Thymus (tissue), 11 donors: Measurements from ENCODE around the gene RFTN1. TPM values are rescaled to one million over a fixed set of nuclear protein-coding genes. Genes with fewer than 3 reads are reported as not detected.

Source experiments
- DNase-seq, 9 donors: peaks; one replicate each; pipeline ENCODE4 v3.0.0-alpha.2; 2013; ENCODE audit warnings: low spot score in 9 of 9, low read depth in 6 of 9, missing footprints in 1 of 9
- H3K27ac ChIP-seq, 2 donors: one replicate each; pipeline ENCODE4 v1.5.1; 2013; ENCODE audit warnings: control low read depth in 1 of 2, low read depth in 1 of 2, low read length in 1 of 2, mild to moderate bottlenecking in 1 of 2, moderate library complexity in 1 of 2
- H3K27me3 ChIP-seq, 2 donors: one replicate each; pipeline ENCODE4 v1.5.1; 2013; ENCODE audit warnings: low read length in 1 of 2; ENCODE audit not compliant: control insufficient read depth in 2 of 2, insufficient read depth in 1 of 2
- H3K36me3 ChIP-seq, 2 donors: one replicate each; pipeline ENCODE4 v1.5.1; 2013; ENCODE audit warnings: low read length in 1 of 2, mild to moderate bottlenecking in 1 of 2, moderate library complexity in 1 of 2; ENCODE audit not compliant: control insufficient read depth in 2 of 2, insufficient read depth in 2 of 2
- H3K4me1 ChIP-seq, 2 donors: one replicate each; pipeline ENCODE4 v1.5.1; 2013; ENCODE audit warnings: low read length in 2 of 2; ENCODE audit not compliant: control insufficient read depth in 2 of 2, insufficient read depth in 2 of 2
- H3K4me3 ChIP-seq, 2 donors: one replicate each; pipeline ENCODE4 v1.5.1; 2013; ENCODE audit warnings: low read length in 2 of 2, control low read depth in 1 of 2, mild to moderate bottlenecking in 1 of 2
- H3K9me3 ChIP-seq, 2 donors: one replicate each; pipeline ENCODE4 v1.5.1; 2013; ENCODE audit warnings: low read length in 1 of 2, mild to moderate bottlenecking in 1 of 2; ENCODE audit not compliant: control insufficient read depth in 2 of 2, insufficient read depth in 1 of 2
- WGBS: extraction: QIAGEN DNeasy Blood & Tissue Kit; methylation state at CpG from one replicate; pipeline ENCODE4 v1.1.7; 2013; 5-methylcytosine and 5-hydroxymethylcytosine counted together
- polyA plus RNA-seq: library from polyadenylated mRNA; stranded (reverse); fragments of 200-250 nt; gene quantifications from one replicate; pipeline ENCODE4 v1.2.3, GENCODE V29; 2013
- total RNA-seq: library from RNA; stranded (reverse); fragments of 120-200 nt; gene quantifications from one replicate; pipeline ENCODE4 v1.2.4, GENCODE V29; 2013
- donor health status: healthy.

RFTN1 gene
- total and polyA plus RNA-seq, 2 donors: 57.6 to 87.8 TPM

- Histone ChIP-seq H3K4me3 (no peak overlapping the region), H3K27me3 (no peaks in the 10 kb centered on the region), H3K36me3 (peaks cover 17 to 42% of the 10 kb centered on the region in 2 donors), H3K27ac (no peak overlapping the region), H3K4me1 (peaks cover 13 to 26% of the 10 kb centered on the region in 2 donors), H3K9me3 (no peaks in the 10 kb centered on the region)
- DNase-seq: no peak
- WGBS: 96% methylated on average over 6 of the region's 6 CpGs
Observed at GRCh38 chr3:16448639-16449070, 64.8 kb downstream of the RFTN1 start.

GRCh38 chr3:16447135-16447534, 66.4 kb downstream of the RFTN1 start:
- no peaks in the 10 kb centered on the region for H3K27me3 ChIP-seq
- H3K36me3 ChIP-seq: peaks cover 17 to 37% of the 10 kb centered on the region in 2 donors
- H3K9me3 ChIP-seq: no peaks in the 10 kb centered on the region
- no peak for DNase-seq
- H3K4me3 ChIP-seq: no peak overlapping the region
- H3K4me1 ChIP-seq: peaks cover 13 to 26% of the 10 kb centered on the region in 2 donors
- whole genome bisulfite sequencing: 91% methylated on average over 4 of the region's 4 CpGs
- H3K27ac ChIP-seq: no peak overlapping the region

- H3K4me3 ChIP-seq: no peak overlapping the region
- peaks cover 4 to 24% of the 10 kb centered on the region in 2 donors for H3K4me1 ChIP-seq
- no peaks in the 10 kb centered on the region for H3K27me3 ChIP-seq
- WGBS: 95% methylated on average over 6 of the region's 6 CpGs
- H3K36me3 ChIP-seq: peaks cover 18 to 20% of the 10 kb centered on the region in 2 donors
- no peak for DNase-seq
- no peaks in the 10 kb centered on the region for H3K9me3 ChIP-seq
- no peak overlapping the region for H3K27ac ChIP-seq
Observed at GRCh38 chr3:16444344-16444743, 69.2 kb downstream of the RFTN1 start.

GRCh38 chr3:16442730-16443129, 70.8 kb downstream of the RFTN1 start:
- no peak overlapping the region for H3K27ac ChIP-seq
- H3K4me1 ChIP-seq: peaks cover 10 to 30% of the 10 kb centered on the region in 2 donors
- H3K9me3 ChIP-seq: no peaks in the 10 kb centered on the region
- DNase-seq: no peak
- 100% methylated on average over 1 of the region's 1 CpG for WGBS
- H3K4me3 ChIP-seq: no peak overlapping the region
- H3K27me3 ChIP-seq: no peaks in the 10 kb centered on the region
- H3K36me3 ChIP-seq: peaks cover 18% of the 10 kb centered on the region in 2 donors

GRCh38 chr3:16441371-16441875, 72.1 kb downstream of the RFTN1 start:
- Histone ChIP-seq H3K27me3 (no peaks in the 10 kb centered on the region), H3K4me3 (no peak overlapping the region), H3K4me1 (peaks cover 12 to 25% of the 10 kb centered on the region in 2 donors), H3K27ac (peak overlapping the region; percentile 1 to 2), H3K9me3 (no peaks in the 10 kb centered on the region), H3K36me3 (peaks cover 12 to 18% of the 10 kb centered on the region in 2 donors)
- 57% methylated on average over 5 of the region's 5 CpGs for WGBS
- peak in 1 of 9 donors; percentile 16 for DNase-seq

GRCh38 chr3:16439848-16440708, 73.4 kb downstream of the RFTN1 start:
- Histone ChIP-seq H3K4me1 (peaks cover 12 to 22% of the 10 kb centered on the region in 2 donors), H3K4me3 (no peak overlapping the region), H3K9me3 (no peaks in the 10 kb centered on the region), H3K36me3 (peaks cover 15% of the 10 kb centered on the region in 2 donors), H3K27me3 (no peaks in the 10 kb centered on the region), H3K27ac (peak overlapping the region in 1 of 2 donors; percentile 18)
- WGBS: 95% methylated on average over 13 of the region's 13 CpGs
- DNase-seq: no peak

- H3K9me3 ChIP-seq: no peaks in the 10 kb centered on the region
- H3K27ac ChIP-seq: no peak overlapping the region
- H3K36me3 ChIP-seq: peaks cover 12 to 15% of the 10 kb centered on the region in 2 donors
- 96% methylated on average over 4 of the region's 4 CpGs for WGBS
- peaks cover 12 to 22% of the 10 kb centered on the region in 2 donors for H3K4me1 ChIP-seq
- DNase-seq: no peak
- H3K4me3 ChIP-seq: no peak overlapping the region
- no peaks in the 10 kb centered on the region for H3K27me3 ChIP-seq
Observed at GRCh38 chr3:16439163-16439847, 74.2 kb downstream of the RFTN1 start.

- Histone ChIP-seq H3K4me3 (no peak overlapping the region), H3K27me3 (no peaks in the 10 kb centered on the region), H3K4me1 (peaks cover 12 to 27% of the 10 kb centered on the region in 2 donors), H3K36me3 (peaks cover 24 to 25% of the 10 kb centered on the region in 2 donors), H3K27ac (no peak overlapping the region), H3K9me3 (no peaks in the 10 kb centered on the region)
- WGBS: 84% methylated on average over 5 of the region's 5 CpGs
- no peak for DNase-seq
Observed at GRCh38 chr3:16437640-16438039, 75.9 kb downstream of the RFTN1 start.

GRCh38 chr3:16433701-16434151, 79.8 kb downstream of the RFTN1 start:
- Histone ChIP-seq H3K4me1 (peaks cover 10 to 11% of the 10 kb centered on the region in 2 donors), H3K27me3 (no peaks in the 10 kb centered on the region), H3K9me3 (no peaks in the 10 kb centered on the region), H3K27ac (peak overlapping the region in 1 of 2 donors; percentile 42), H3K36me3 (peaks cover 36 to 56% of the 10 kb centered on the region in 2 donors), H3K4me3 (no peak overlapping the region)
- no peak for DNase-seq
- 96% methylated on average over 13 of the region's 13 CpGs for WGBS
